Tibial artery (tissue), 4 donors: ENCODE data around the gene GPER1.

Experiments
- DNase-seq, 2 donors: peaks; one replicate each; pipeline ENCODE4 v3.0.0-alpha.2; 2019
- H3K27ac ChIP-seq, 2 donors: fragments of 200-600 bp; sonication (generic) in 1 of 2; 1 replicate in 1 of 2; 2 replicates in 1 of 2; pipeline ENCODE4 v1.5.1; 2018 to 2019; ENCODE audit warnings: mild to moderate bottlenecking in 1 of 2
- H3K27me3 ChIP-seq, 2 donors: fragments of 200-600 bp; sonication (generic) in 1 of 2; one replicate each; pipeline versions ENCODE4 v1.5.1 to v1.6.0; 2016 to 2019
- H3K36me3 ChIP-seq, 3 donors: fragments of 200-600 bp; sonication (generic) in 2 of 3; one replicate each; pipeline ENCODE4 v1.5.1; 2016 to 2019; ENCODE audit warnings: mild to moderate bottlenecking in 2 of 3
- H3K4me1 ChIP-seq, 4 donors: fragments of 200-600 bp; sonication (generic) in 2 of 4; 1 replicate in 3 of 4; 2 replicates in 1 of 4; pipeline ENCODE4 v1.5.1; 2016 to 2019
- H3K4me3 ChIP-seq, 2 donors: fragments of 200-600 bp; sonication (generic) in 1 of 2; 1 replicate in 1 of 2; 2 replicates in 1 of 2; pipeline ENCODE4 v1.5.1; 2018 to 2019; ENCODE audit warnings: mild to moderate bottlenecking in 2 of 2
- H3K9me3 ChIP-seq, 3 donors: fragments of 200-600 bp; sonication (generic) in 1 of 3; one replicate each; pipeline ENCODE4 v1.5.1; 2016 to 2019
- CTCF ChIP-seq, 2 experiments: fragments of 200-600 bp in 1 of 2; fragments of 450-650 bp in 1 of 2; IDR thresholded peaks; one replicate each; pipeline ENCODE4 v1.5.1; 2017 to 2019; ENCODE audit warnings: antibody characterized with exemption in 2 of 2, mild to moderate bottlenecking in 1 of 2, moderate library complexity in 1 of 2
- intact Hi-C: fragments of 100-400 bp; cut with DNase I; formaldehyde crosslinking; loops from one replicate; pipeline ENCODE4 v1.15.0; 2023; ENCODE audit warnings: low total_unique reads

Gene GPER1

GRCh38 chr7:1043552-1044188 is 44.2 kb upstream of the GPER1 start:
- no peaks in the 10 kb centered on the region for H3K36me3 ChIP-seq
- peak overlapping the region; percentile 63 to 92 for H3K4me3 ChIP-seq
- peaks cover 4 to 46% (median 20%) of the 10 kb centered on the region in 4 donors for H3K4me1 ChIP-seq
- no peaks in the 10 kb centered on the region for H3K27me3 ChIP-seq
- intact Hi-C loops: no loop called here
- TF ChIP-seq CTCF (IDR thresholded peaks at IDR 0.05): no peak
- no peak for DNase-seq
- H3K9me3 ChIP-seq: no peaks in the 10 kb centered on the region
- H3K27ac ChIP-seq: peak overlapping the region; percentile 89 to 97

GRCh38 chr7:1044189-1045068 is 43.5 kb upstream of the GPER1 start, which contains the start of gene GPR146:
TSS of gene GPR146 (plus strand) at chr7:1044546. CDS start at chr7:1057516, 12,970 bp downstream.
- peak within 1 kb of the TSS; percentile 63 to 92 for H3K4me3 ChIP-seq
- H3K27me3 ChIP-seq: no peaks in the 10 kb centered on the region
- peak; percentile 66 for TF ChIP-seq CTCF (IDR thresholded peaks at IDR 0.05)
- no peaks in the 10 kb centered on the region for H3K9me3 ChIP-seq
- DNase-seq: peak; percentile 98 to 99
- H3K4me1 ChIP-seq: peaks cover 4 to 46% (median 20%) of the 10 kb centered on the region in 4 donors
- peak within 1 kb of the TSS; percentile 89 to 97 for H3K27ac ChIP-seq
- H3K36me3 ChIP-seq: no peaks in the 10 kb centered on the region
- intact Hi-C loops: no loop called here

- intact Hi-C loops: no loop called here
- peaks cover 4 to 52% (median 20%) of the 10 kb centered on the region in 4 donors for H3K4me1 ChIP-seq
- H3K4me3 ChIP-seq: peak overlapping the region; percentile 63 to 92
- no peak for DNase-seq
- no peaks in the 10 kb centered on the region for H3K9me3 ChIP-seq
- H3K36me3 ChIP-seq: no peaks in the 10 kb centered on the region
- TF ChIP-seq CTCF (IDR thresholded peaks at IDR 0.05): no peak
- peak overlapping the region; percentile 89 to 97 for H3K27ac ChIP-seq
- no peaks in the 10 kb centered on the region for H3K27me3 ChIP-seq
These were observed 42.5 kb upstream of the GPER1 start for GRCh38 chr7:1045069-1046063.

GRCh38 chr7:1046722-1047679 is 40.9 kb upstream of the GPER1 start:
- Histone ChIP-seq H3K9me3 (no peaks in the 10 kb centered on the region), H3K36me3 (no peaks in the 10 kb centered on the region), H3K4me3 (no peak overlapping the region), H3K27me3 (no peaks in the 10 kb centered on the region), H3K4me1 (peaks cover 4 to 57% (median 20%) of the 10 kb centered on the region in 4 donors), H3K27ac (no peak overlapping the region)
- TF ChIP-seq CTCF (IDR thresholded peaks at IDR 0.05): no peak
- intact Hi-C loops: no loop called here
- DNase-seq: no peak
